CD4-positive, alpha-beta T cell treated with Interleukin-6 at 100 ng/mL for 8 hours (primary cell): ENCODE results near the gene SPINT2.
"Not testable (repeated sequence)": the region's sequence is repeated elsewhere in the genome, so short reads cannot be mapped to it uniquely, and the experiment has no call there.

Experiments used
- DNase-seq: peaks from one replicate; pipeline ENCODE4 v3.0.0-alpha.2; 2020; ENCODE audit warnings: mixed read lengths, low spot score

The SPINT2 gene

GRCh38 chr19:38239816-38240215 is 24.6 kb upstream of the SPINT2 start:
- DNase-seq, result no peak

- no peak for DNase-seq
Observed at GRCh38 chr19:38243279-38243673, 21.1 kb upstream of the SPINT2 start.

- no peak for DNase-seq
Observed at GRCh38 chr19:38245826-38246498, 18.4 kb upstream of the SPINT2 start.

- DNase-seq, result no peak
Observed at GRCh38 chr19:38247126-38247525, 17.2 kb upstream of the SPINT2 start.

- no peak for DNase-seq
Observed at GRCh38 chr19:38247734-38248268, 16.6 kb upstream of the SPINT2 start.

GRCh38 chr19:38248421-38248820 is 16.0 kb upstream of the SPINT2 start:
- DNase-seq, result no peak

GRCh38 chr19:38250428-38250820 is 13.9 kb upstream of the SPINT2 start:
- no peak for DNase-seq

- DNase-seq, result no peak
Observed at GRCh38 chr19:38250821-38251563, 13.4 kb upstream of the SPINT2 start.

GRCh38 chr19:38251564-38252051 is 12.8 kb upstream of the SPINT2 start:
- no peak for DNase-seq

- DNase-seq, result no peak
Observed at GRCh38 chr19:38252385-38252784, 12.0 kb upstream of the SPINT2 start.

- DNase-seq, result no peak
Observed at GRCh38 chr19:38252941-38253691, 11.3 kb upstream of the SPINT2 start.

GRCh38 chr19:38253788-38254187 is 10.6 kb upstream of the SPINT2 start:
- no peak for DNase-seq

GRCh38 chr19:38255383-38256014 is 8.9 kb upstream of the SPINT2 start:
- DNase-seq, result no peak

GRCh38 chr19:38261942-38262341 is 2.4 kb upstream of the SPINT2 start:
- DNase-seq, result not testable (repeated sequence)

GRCh38 chr19:38262585-38263268 is 1.6 kb upstream of the SPINT2 start:
- no peak for DNase-seq

- peak; percentile 83 for DNase-seq
Observed at GRCh38 chr19:38263689-38264485, 486 bp upstream of the SPINT2 start.

GRCh38 chr19:38265213-38265861 is 964 bp downstream of the SPINT2 start:
- no peak for DNase-seq

GRCh38 chr19:38265921-38266429 is 1.6 kb downstream of the SPINT2 start:
- no peak for DNase-seq

GRCh38 chr19:38266981-38267597 is 2.7 kb downstream of the SPINT2 start:
- no peak for DNase-seq
